Activated CD8-positive, alpha-beta T cell treated with anti-CD3 and anti-CD28 coated beads for 36 hours (primary cell): ENCODE results near the gene NIPAL1. TPM values are rescaled to one million over a fixed set of nuclear protein-coding genes. Genes with fewer than 3 reads are reported as not detected.

ENCODE experiments used
- ATAC-seq: fragments of 200-7000 bp; cut with Tn5 transposase; one replicate; pipeline ENCODE4 v1.10.0; 2021; ENCODE audit warnings: mild to moderate bottlenecking, moderate library complexity
- CTCF ChIA-PET: fragments of 350-600 bp; sonication (Branson Sonifier 250); formaldehyde crosslinking; loops from one replicate; lab custom pipeline; 2021; ENCODE audit warnings: antibody characterized with exemption; lab: Charles Lee
- POLR2A ChIA-PET: fragments of 350-600 bp; sonication (Branson Sonifier 250); formaldehyde crosslinking; loops from one replicate; lab custom pipeline; 2021; ENCODE audit warnings: antibody characterized with exemption; lab: Charles Lee
- DNase-seq: peaks from one replicate; pipeline ENCODE4 v3.0.0-alpha.2; 2020
- H3K27ac Mint-ChIP-seq: one replicate; pipeline ENCODE4 v1.8.0; 2021; ENCODE audit warnings: mild to moderate bottlenecking, mixed read lengths
- H3K27me3 Mint-ChIP-seq: one replicate; pipeline ENCODE4 v1.8.0; 2021; ENCODE audit warnings: mixed read lengths
- H3K36me3 Mint-ChIP-seq: one replicate; pipeline ENCODE4 v1.8.0; 2021; ENCODE audit warnings: low read depth, mixed read lengths
- H3K4me1 Mint-ChIP-seq: one replicate; pipeline ENCODE4 v1.8.0; 2021; ENCODE audit warnings: low read depth, mixed read lengths
- H3K4me3 Mint-ChIP-seq: one replicate; pipeline ENCODE4 v1.8.0; 2021; ENCODE audit warnings: mild to moderate bottlenecking, moderate library complexity, mixed read lengths
- H3K9me3 Mint-ChIP-seq: one replicate; pipeline ENCODE4 v1.8.0; 2021; ENCODE audit warnings: mixed read lengths
- intact Hi-C: fragments of 100-400 bp; cut with micrococcal nuclease; formaldehyde crosslinking; loops from one replicate; pipeline ENCODE4 v1.10.0; 2022
- total RNA-seq, 2 experiments: library from RNA; stranded (reverse); gene quantifications; one replicate each; pipeline ENCODE4 v1.2.3, GENCODE V29; 2021
- TF ChIP-seq, protein P1 (sequence below): fragments of 200-600 bp; IDR thresholded peaks from one replicate; pipeline ENCODE4 v1.8.0; 2022; ENCODE audit warnings: antibody characterized with exemption, mild to moderate bottlenecking

The NIPAL1 gene
- total RNA-seq, 2 experiments from 2014 or later, result 1.1 to 1.9 TPM

DNA sequence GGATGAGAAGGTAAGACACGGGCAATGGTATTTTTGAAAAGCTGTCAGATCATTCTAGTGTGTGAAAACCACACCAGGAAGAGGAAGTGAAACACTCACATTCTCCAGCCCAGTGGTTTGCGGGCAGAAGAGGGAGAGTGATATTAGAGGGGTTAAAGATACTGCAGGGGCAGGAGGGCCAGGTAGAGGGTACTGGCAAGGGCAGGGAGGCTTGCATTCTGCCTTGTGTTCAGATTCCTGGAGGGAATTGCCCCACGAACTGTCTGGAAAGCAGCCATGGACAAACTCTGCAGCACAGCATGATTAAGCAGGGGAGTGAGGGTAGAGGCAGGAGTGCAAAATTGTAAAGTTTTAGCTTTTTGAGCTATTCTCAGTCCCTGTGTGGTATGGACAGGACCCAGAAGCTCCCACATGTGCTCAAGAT is 30.9 kb downstream of the NIPAL1 start:
- Mint-ChIP-seq H3K27me3 (peaks cover 11% of the 10 kb centered on the region), H3K27ac (peak overlapping the region; percentile 26), H3K36me3 (no peaks in the 10 kb centered on the region), H3K4me1 (peaks cover 60% of the 10 kb centered on the region), H3K4me3 (peak overlapping the region; percentile 40), H3K9me3 (no peaks in the 10 kb centered on the region)
- TF ChIP-seq, protein P1, sequence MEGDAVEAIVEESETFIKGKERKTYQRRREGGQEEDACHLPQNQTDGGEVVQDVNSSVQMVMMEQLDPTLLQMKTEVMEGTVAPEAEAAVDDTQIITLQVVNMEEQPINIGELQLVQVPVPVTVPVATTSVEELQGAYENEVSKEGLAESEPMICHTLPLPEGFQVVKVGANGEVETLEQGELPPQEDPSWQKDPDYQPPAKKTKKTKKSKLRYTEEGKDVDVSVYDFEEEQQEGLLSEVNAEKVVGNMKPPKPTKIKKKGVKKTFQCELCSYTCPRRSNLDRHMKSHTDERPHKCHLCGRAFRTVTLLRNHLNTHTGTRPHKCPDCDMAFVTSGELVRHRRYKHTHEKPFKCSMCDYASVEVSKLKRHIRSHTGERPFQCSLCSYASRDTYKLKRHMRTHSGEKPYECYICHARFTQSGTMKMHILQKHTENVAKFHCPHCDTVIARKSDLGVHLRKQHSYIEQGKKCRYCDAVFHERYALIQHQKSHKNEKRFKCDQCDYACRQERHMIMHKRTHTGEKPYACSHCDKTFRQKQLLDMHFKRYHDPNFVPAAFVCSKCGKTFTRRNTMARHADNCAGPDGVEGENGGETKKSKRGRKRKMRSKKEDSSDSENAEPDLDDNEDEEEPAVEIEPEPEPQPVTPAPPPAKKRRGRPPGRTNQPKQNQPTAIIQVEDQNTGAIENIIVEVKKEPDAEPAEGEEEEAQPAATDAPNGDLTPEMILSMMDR, result no peak
- CTCF ChIA-PET, result interaction anchor here (1.0 to 5.7 kb wide), 10 partner anchors 12 to 379 kb away, joined by 3 to 86 read pairs (median 4); no protein-coding TSS in a partner anchor
- intact Hi-C loops, result loop anchor here (1.0 to 2.0 kb wide), 3 partner anchors 11 to 17 kb away; no protein-coding TSS in a partner anchor
- POLR2A ChIA-PET, result interaction anchor here (0.8 to 2.1 kb wide), 3 partner anchors 11 to 17 kb away, joined by 3 to 19 read pairs (median 5); no protein-coding TSS in a partner anchor
- peak; percentile 97 for DNase-seq
- ATAC-seq, result peak; percentile 85

DNA sequence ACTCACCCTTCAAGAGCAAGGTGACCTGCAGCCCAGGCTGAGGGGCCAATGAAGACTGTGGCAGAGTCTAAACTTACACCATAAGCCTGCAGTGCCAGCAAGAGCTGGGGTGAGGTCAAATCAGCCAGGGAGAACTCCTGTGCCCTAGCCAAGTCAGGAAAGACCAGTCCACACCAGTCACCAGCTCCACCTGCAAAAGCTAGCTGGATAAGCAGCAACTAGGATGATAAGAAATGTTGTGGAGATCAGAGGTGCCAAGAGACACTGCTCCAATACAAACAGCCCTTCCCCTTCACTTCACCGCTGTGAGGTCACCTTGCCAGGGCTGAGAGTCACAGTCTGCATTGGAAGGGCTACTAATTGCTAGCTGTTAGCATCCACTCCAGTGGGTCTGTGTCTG is 31.3 kb downstream of the NIPAL1 start:
- intact Hi-C loops, result loop anchor here (1.0 to 2.0 kb wide), 3 partner anchors 12 to 17 kb away; no protein-coding TSS in a partner anchor
- DNase-seq, result no peak
- ATAC-seq, result no peak
- ChIA-PET CTCF (interaction anchor here (1.2 to 5.7 kb wide), 9 partner anchors 13 to 380 kb away, joined by 3 to 86 read pairs (median 5); no protein-coding TSS in a partner anchor), POLR2A (interaction anchor here (0.8 to 2.1 kb wide), 4 partner anchors 12 to 87 kb away, joined by 3 to 19 read pairs (median 4); no protein-coding TSS in a partner anchor)
- TF ChIP-seq, protein P1, result no peak
- Mint-ChIP-seq H3K27ac (no peak overlapping the region), H3K4me1 (peaks cover 55% of the 10 kb centered on the region), H3K9me3 (no peaks in the 10 kb centered on the region), H3K27me3 (peaks cover 11% of the 10 kb centered on the region), H3K4me3 (no peak overlapping the region), H3K36me3 (no peaks in the 10 kb centered on the region)

DNA sequence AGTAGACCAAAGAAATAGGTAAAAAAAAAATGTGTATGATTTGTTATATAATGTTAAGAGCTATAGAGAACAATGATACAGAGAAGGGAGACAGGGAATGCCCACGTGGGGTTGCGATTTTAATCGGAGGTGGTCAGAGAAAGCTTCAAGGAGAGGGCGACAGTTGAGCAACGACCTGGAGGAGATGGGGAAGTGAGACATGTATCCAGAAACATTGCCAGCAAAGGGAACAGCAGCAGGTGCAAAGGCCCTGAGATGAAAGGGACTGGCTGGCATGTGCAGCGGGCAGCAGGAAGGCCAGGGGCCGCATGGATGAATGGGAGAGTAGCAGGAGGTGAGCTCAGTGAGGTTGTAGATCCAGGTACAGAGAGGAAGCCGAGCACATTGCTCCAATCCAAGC is 32.9 kb downstream of the NIPAL1 start:
- CTCF ChIA-PET, result interaction anchor here (1.2 to 5.7 kb wide), 4 partner anchors 14 to 38 kb away, joined by 4 to 86 read pairs (median 22); no protein-coding TSS in a partner anchor
- Mint-ChIP-seq H3K27me3 (peaks cover 11% of the 10 kb centered on the region), H3K4me3 (no peak overlapping the region), H3K36me3 (no peaks in the 10 kb centered on the region), H3K9me3 (no peaks in the 10 kb centered on the region), H3K4me1 (peaks cover 41% of the 10 kb centered on the region), H3K27ac (no peak overlapping the region)
- TF ChIP-seq, protein P1, result no peak
- intact Hi-C loops, result no loop called here
- no peak for DNase-seq
- ATAC-seq, result no peak
- POLR2A ChIA-PET, result interaction anchor here (1.2 to 2.0 kb wide), 2 partner anchors 15 to 25 kb away, joined by 4 to 8 read pairs; no protein-coding TSS in a partner anchor

DNA sequence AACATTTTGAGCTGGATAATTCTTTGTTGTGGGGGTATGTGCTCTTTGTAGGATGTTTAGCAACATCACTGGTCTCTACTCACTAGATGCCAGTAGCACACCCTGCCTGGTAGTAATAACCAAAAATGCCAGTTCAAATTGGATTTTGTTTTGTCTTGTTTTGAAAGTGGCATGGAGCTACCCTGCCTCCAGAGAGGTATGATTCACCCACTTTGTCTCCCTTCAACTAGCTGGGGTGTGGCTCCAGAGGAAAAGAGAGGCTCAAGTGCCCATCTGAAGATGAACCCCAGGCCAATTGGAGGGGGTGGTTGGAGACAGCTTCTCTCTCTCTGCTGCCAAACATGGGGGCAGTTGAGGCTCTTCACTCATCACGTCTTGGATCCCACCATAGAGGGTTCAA is 34.5 kb downstream of the NIPAL1 start:
- ChIA-PET POLR2A (interaction anchor here (0.9 to 2.0 kb wide), 3 partner anchors 8 to 15 kb away, joined by 3 to 8 read pairs (median 4); no protein-coding TSS in a partner anchor), CTCF (interaction anchor here (0.7 to 5.7 kb wide), 4 partner anchors 16 to 58 kb away, joined by 4 to 86 read pairs (median 6); no protein-coding TSS in a partner anchor)
- no peaks in the 10 kb centered on the region for H3K9me3 Mint-ChIP-seq
- no peak overlapping the region for H3K4me3 Mint-ChIP-seq
- TF ChIP-seq, protein P1, result no peak
- intact Hi-C loops, result no loop called here
- DNase-seq, result no peak
- no peak for ATAC-seq
- peaks cover 9% of the 10 kb centered on the region for H3K27me3 Mint-ChIP-seq
- H3K4me1 Mint-ChIP-seq, result peaks cover 26% of the 10 kb centered on the region
- H3K36me3 Mint-ChIP-seq, result no peaks in the 10 kb centered on the region
- H3K27ac Mint-ChIP-seq, result no peak overlapping the region
